ENCODE measurements around the gene ADAMTS12.

DNA sequence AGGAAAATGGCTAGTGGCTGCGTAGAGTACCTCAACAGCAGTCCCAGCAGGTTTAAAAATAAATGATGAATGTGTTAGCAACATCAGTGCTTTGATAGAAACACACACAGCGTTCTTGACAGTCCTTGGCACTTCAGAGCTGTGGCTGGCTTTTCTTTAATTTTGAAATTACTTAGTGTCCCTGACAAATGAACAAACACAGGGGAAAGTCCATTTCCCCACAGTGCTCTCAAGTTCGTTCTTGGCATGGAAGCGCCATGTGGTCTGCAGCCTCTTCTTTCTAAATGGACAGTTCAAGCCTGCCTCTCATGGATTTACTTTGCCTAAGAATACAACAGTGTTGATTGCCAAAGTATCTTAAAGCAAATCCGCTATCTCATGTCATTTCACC is 102.2 kb downstream of the ADAMTS12 start:
- TF ChIP-seq IRF4 (IDR thresholded peaks at IDR 0.05; ENCODE audit: low read depth, low read length) = no peak
- TF ChIP-seq HDAC6 (IDR thresholded peaks at IDR 0.05; ENCODE audit: unreplicated experiment) = no peak
- TF ChIP-seq RELA (IDR thresholded peaks at IDR 0.05; ENCODE audit: borderline replicate concordance, partially characterized antibody) = no peak
- TF ChIP-seq, protein P1, sequence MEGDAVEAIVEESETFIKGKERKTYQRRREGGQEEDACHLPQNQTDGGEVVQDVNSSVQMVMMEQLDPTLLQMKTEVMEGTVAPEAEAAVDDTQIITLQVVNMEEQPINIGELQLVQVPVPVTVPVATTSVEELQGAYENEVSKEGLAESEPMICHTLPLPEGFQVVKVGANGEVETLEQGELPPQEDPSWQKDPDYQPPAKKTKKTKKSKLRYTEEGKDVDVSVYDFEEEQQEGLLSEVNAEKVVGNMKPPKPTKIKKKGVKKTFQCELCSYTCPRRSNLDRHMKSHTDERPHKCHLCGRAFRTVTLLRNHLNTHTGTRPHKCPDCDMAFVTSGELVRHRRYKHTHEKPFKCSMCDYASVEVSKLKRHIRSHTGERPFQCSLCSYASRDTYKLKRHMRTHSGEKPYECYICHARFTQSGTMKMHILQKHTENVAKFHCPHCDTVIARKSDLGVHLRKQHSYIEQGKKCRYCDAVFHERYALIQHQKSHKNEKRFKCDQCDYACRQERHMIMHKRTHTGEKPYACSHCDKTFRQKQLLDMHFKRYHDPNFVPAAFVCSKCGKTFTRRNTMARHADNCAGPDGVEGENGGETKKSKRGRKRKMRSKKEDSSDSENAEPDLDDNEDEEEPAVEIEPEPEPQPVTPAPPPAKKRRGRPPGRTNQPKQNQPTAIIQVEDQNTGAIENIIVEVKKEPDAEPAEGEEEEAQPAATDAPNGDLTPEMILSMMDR (IDR thresholded peaks at IDR 0.05 in 2 of 3, conservative IDR thresholded peaks at IDR 0.05 in 1 of 3; ENCODE audit: control insufficient read depth in 2 of 3, extremely low read depth in 1 of 3, insufficient read depth in 1 of 3, low read depth in 3 of 3, low read length in 3 of 3) = no peak
- TF ChIP-seq JUND (IDR thresholded peaks at IDR 0.05; ENCODE audit: low read depth, low read length) = no peak
- TF ChIP-seq RFX5 (IDR thresholded peaks at IDR 0.05; ENCODE audit: low read depth, low read length) = no peak
- TF ChIP-seq FOXK2 (IDR thresholded peaks at IDR 0.05) = no peak
- TF ChIP-seq RBBP5 (conservative IDR thresholded peaks at IDR 0.05) = no peak
- no peak for TF ChIP-seq SRF (IDR thresholded peaks at IDR 0.05; ENCODE audit: low read depth in 2 of 2, low read length in 2 of 2)
- TF ChIP-seq SIN3A (IDR thresholded peaks at IDR 0.05; ENCODE audit: low read depth, low read length) = no peak
- TF ChIP-seq, protein P2, sequence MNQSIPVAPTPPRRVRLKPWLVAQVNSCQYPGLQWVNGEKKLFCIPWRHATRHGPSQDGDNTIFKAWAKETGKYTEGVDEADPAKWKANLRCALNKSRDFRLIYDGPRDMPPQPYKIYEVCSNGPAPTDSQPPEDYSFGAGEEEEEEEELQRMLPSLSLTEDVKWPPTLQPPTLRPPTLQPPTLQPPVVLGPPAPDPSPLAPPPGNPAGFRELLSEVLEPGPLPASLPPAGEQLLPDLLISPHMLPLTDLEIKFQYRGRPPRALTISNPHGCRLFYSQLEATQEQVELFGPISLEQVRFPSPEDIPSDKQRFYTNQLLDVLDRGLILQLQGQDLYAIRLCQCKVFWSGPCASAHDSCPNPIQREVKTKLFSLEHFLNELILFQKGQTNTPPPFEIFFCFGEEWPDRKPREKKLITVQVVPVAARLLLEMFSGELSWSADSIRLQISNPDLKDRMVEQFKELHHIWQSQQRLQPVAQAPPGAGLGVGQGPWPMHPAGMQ (IDR thresholded peaks at IDR 0.05; ENCODE audit: borderline replicate concordance) = no peak
- no peak for TF ChIP-seq KDM1A (IDR thresholded peaks at IDR 0.05; ENCODE audit: borderline replicate concordance)
- TF ChIP-seq MXI1 (IDR thresholded peaks at IDR 0.05; ENCODE audit: low read depth, low read length) = no peak
